Stomach (tissue), 4 donors: Measurements from ENCODE around the gene ANKRD33.

Source experiments
- CTCF ChIP-seq, 7 experiments: fragments of 450-650 bp in 4 of 7; fragments of 200-600 bp in 3 of 7; sonication (generic) in 3 of 7; IDR thresholded peaks; one replicate each; pipeline ENCODE4 v1.5.1; 2016 to 2019; ENCODE audit warnings: antibody characterized with exemption in 7 of 7, control low read depth in 2 of 7, mild to moderate bottlenecking in 1 of 7
- EP300 ChIP-seq: sonication (generic); formaldehyde crosslinking; IDR thresholded peaks from one replicate; pipeline ENCODE4 v1.6.1; 2017; ENCODE audit warnings: antibody characterized with exemption
- POLR2A ChIP-seq, 4 donors: fragments of 450-650 bp; IDR thresholded peaks; one replicate each; pipeline ENCODE4 v1.6.1; 2016; ENCODE audit warnings: antibody characterized with exemption in 4 of 4, control low read depth in 2 of 4, mild to moderate bottlenecking in 1 of 4, moderate library complexity in 1 of 4
- POLR2AphosphoS5 ChIP-seq, 3 donors: sonication (generic); formaldehyde crosslinking; IDR thresholded peaks; one replicate each; pipeline ENCODE4 v1.6.1; 2016; ENCODE audit warnings: antibody characterized with exemption in 3 of 3

GRCh38 chr12:51838762-51839161 is 49.1 kb upstream of the ANKRD33 start:
- TF ChIP-seq CTCF (IDR thresholded peaks at IDR 0.05), result no peak
- no peak for TF ChIP-seq EP300
- TF ChIP-seq POLR2AphosphoS5 (IDR thresholded peaks at IDR 0.05), result no peak
- no peak for TF ChIP-seq POLR2A (IDR thresholded peaks at IDR 0.05)
